ENCODE measurements around the gene NAV3.

Gene NAV3

GRCh38 chr12:77992760-77993159 is 162.1 kb downstream of the NAV3 start:
- no peak for DNase-seq (ENCODE audit: low read depth in 3 of 3)

- DNase-seq (ENCODE audit: low read depth in 3 of 3): no peak
Measured at GRCh38 chr12:77993658-77994057, 163.0 kb downstream of the NAV3 start.

GRCh38 chr12:77995436-77996167 is 164.9 kb downstream of the NAV3 start:
- no peak for DNase-seq (ENCODE audit: low read depth in 3 of 3)

GRCh38 chr12:77996670-77997069 is 166.0 kb downstream of the NAV3 start:
- no peak for DNase-seq (ENCODE audit: low read depth in 3 of 3)

GRCh38 chr12:77998236-77998786 is 167.6 kb downstream of the NAV3 start:
- no peak for DNase-seq (ENCODE audit: low read depth in 3 of 3)

GRCh38 chr12:77999074-77999715 is 168.5 kb downstream of the NAV3 start:
- DNase-seq (ENCODE audit: low read depth in 3 of 3): no peak

- no peak for DNase-seq (ENCODE audit: low read depth in 3 of 3)
Measured at GRCh38 chr12:78002878-78003277, 172.2 kb downstream of the NAV3 start.

- DNase-seq (ENCODE audit: low read depth in 3 of 3): no peak
Measured at GRCh38 chr12:78004249-78005093, 173.8 kb downstream of the NAV3 start.

GRCh38 chr12:78005094-78005492 is 174.4 kb downstream of the NAV3 start:
- DNase-seq (ENCODE audit: low read depth in 3 of 3): no peak

- DNase-seq (ENCODE audit: low read depth in 3 of 3): no peak
Measured at GRCh38 chr12:78007173-78007572, 176.5 kb downstream of the NAV3 start.

GRCh38 chr12:78009031-78009430 is 178.3 kb downstream of the NAV3 start:
- no peak for DNase-seq (ENCODE audit: low read depth in 3 of 3)

GRCh38 chr12:78018171-78018910 is 187.6 kb downstream of the NAV3 start:
- no peak for DNase-seq (ENCODE audit: low read depth in 3 of 3)

GRCh38 chr12:78018939-78019338 is 188.2 kb downstream of the NAV3 start:
- no peak for DNase-seq (ENCODE audit: low read depth in 3 of 3)

GRCh38 chr12:78028426-78028825 is 197.7 kb downstream of the NAV3 start:
- DNase-seq (ENCODE audit: low read depth in 3 of 3): no peak

GRCh38 chr12:78034025-78034424 is 203.3 kb downstream of the NAV3 start:
- no peak for DNase-seq (ENCODE audit: low read depth in 3 of 3)

- DNase-seq (ENCODE audit: low read depth in 3 of 3): no peak
Measured at GRCh38 chr12:78035901-78036606, 205.4 kb downstream of the NAV3 start.

GRCh38 chr12:78036874-78037273 is 206.2 kb downstream of the NAV3 start:
- DNase-seq (ENCODE audit: low read depth in 3 of 3): no peak

- DNase-seq (ENCODE audit: low read depth in 3 of 3): no peak
Measured at GRCh38 chr12:78037707-78038106, 207.0 kb downstream of the NAV3 start.

GRCh38 chr12:78038541-78038940 is 207.8 kb downstream of the NAV3 start:
- DNase-seq (ENCODE audit: low read depth in 3 of 3): no peak

GRCh38 chr12:78038986-78039385 is 208.3 kb downstream of the NAV3 start:
- no peak for DNase-seq (ENCODE audit: low read depth in 3 of 3)

- DNase-seq (ENCODE audit: low read depth in 3 of 3): no peak
Measured at GRCh38 chr12:78040111-78040510, 209.4 kb downstream of the NAV3 start.
